Adrenal gland (tissue), 5 donors: ENCODE data around the gene GMPPA.

Experiments used
- CTCF ChIP-seq, 6 experiments: fragments of 450-650 bp in 4 of 6; fragments of 200-600 bp in 2 of 6; sonication (generic) in 1 of 6; IDR thresholded peaks; 1 replicate in 5 of 6; 2 replicates in 1 of 6; pipeline versions ENCODE4 v1.5.1 to v1.8.0; 2016 to 2021; ENCODE audit warnings: antibody characterized with exemption in 6 of 6, mild to moderate bottlenecking in 2 of 6, moderate library complexity in 1 of 6
- POLR2A ChIP-seq, 2 donors: fragments of 450-650 bp; IDR thresholded peaks; one replicate each; pipeline ENCODE4 v1.6.1; 2017; ENCODE audit warnings: antibody characterized with exemption in 2 of 2, mild to moderate bottlenecking in 2 of 2, moderate library complexity in 1 of 2
- donor health status: DM: no; HTN: no; CAD: no.

GRCh38 chr2:219531639-219532377 is 33.1 kb downstream of the GMPPA start:
- no peak for TF ChIP-seq CTCF (IDR thresholded peaks at IDR 0.05)
- no peak for TF ChIP-seq POLR2A (IDR thresholded peaks at IDR 0.05)
